ENCODE measurements around the gene PRKAG1.

PRKAG1 gene

DNA sequence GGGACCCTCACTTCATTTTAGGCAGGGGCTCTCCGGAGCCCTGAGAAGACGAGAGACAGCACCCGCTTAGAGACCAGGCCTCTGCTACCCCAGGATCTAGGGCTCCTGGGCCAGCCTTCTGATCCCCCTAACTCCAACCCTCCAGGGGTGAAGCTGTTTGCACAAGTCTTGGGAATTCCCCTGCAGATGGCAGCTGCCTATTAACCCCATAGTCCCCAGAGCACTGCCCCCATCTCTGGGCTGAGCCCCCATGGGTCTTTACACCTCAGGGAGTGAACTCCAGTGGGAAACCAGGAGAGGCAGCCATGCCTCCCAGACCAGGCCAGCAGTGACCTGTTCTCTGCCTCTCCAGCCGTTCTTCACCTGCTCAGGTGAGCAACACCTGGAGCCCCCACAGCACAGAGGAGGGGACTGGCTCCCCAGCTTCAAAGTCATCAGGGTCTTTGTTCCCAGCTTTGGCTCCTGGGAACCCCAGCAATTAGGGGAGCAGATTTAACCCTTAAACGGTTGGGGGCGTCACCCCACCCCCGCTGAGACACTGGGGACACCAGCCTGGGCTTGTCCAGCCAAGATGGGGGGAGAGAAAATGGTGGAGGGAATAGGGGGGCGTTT lies 49.3 kb downstream of the PRKAG1 start:
- Histone ChIP-seq H3K9me3 (ENCODE audit: control insufficient read depth, insufficient read depth, low read length) (no peaks in the 10 kb centered on the region), H3K36me3 (ENCODE audit: insufficient read depth, low read length) (no peaks in the 10 kb centered on the region; the same call in 1 of the 2 replicates), H3K9ac (ENCODE audit: low read depth, low read length) (peak overlapping the region; percentile 36; the same call in 1 of the 2 replicates), H3K4me1 (ENCODE audit: insufficient read depth, low read length) (peaks cover 42% of the 10 kb centered on the region)

DNA sequence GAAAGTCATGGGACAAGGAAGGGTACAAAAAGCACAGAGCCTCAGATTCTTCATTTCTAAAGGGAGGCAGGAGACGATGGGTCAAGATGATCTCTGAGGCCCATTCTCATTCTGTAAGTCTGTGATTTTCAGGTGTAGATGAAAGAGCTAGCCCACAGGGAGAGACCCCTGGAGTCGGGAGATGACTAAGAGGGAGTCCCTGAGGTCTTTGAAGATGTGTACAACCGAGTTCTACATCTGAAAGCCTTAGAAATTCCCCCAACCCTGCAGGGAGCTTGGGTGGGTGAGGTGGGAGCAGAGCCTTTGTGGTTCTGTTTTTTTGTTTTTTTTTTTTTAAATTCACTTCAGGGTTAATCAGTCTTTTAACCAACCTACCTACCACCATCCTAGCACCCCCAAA lies 50.1 kb downstream of the PRKAG1 start:
- Histone ChIP-seq H3K36me3 (ENCODE audit: insufficient read depth, low read length) (no peaks in the 10 kb centered on the region; the same call in 1 of the 2 replicates), H3K4me1 (ENCODE audit: insufficient read depth, low read length) (peaks cover 43% of the 10 kb centered on the region), H3K9me3 (ENCODE audit: control insufficient read depth, insufficient read depth, low read length) (no peaks in the 10 kb centered on the region), H3K9ac (ENCODE audit: low read depth, low read length) (no peak overlapping the region)

DNA sequence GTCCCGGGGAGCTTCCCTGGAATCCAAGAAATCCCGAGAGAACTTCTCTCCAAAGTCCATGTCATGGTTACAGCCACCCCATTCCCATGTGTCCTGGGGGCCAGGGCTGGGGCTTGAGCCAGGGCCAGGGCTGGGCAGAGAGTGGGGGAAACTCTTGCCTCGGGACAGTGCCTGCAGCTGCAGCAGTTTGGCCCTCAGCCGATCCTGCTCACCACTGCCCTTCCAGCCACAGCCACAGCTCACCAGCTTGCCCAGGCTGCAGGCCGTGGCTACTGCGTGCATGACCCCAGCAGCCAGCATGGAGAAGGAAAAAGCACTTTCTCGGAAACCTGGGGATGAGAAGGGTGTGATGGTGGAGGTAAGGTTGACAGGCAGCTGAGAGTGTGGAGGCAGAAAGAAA lies 50.6 kb downstream of the PRKAG1 start:
- no peak overlapping the region for H3K9ac ChIP-seq (ENCODE audit: low read depth, low read length)
- no peaks in the 10 kb centered on the region for H3K9me3 ChIP-seq (ENCODE audit: control insufficient read depth, insufficient read depth, low read length)
- H3K4me1 ChIP-seq (ENCODE audit: insufficient read depth, low read length) = peaks cover 43% of the 10 kb centered on the region
- H3K36me3 ChIP-seq (ENCODE audit: insufficient read depth, low read length) = no peaks in the 10 kb centered on the region; the same call in 1 of the 2 replicates

DNA sequence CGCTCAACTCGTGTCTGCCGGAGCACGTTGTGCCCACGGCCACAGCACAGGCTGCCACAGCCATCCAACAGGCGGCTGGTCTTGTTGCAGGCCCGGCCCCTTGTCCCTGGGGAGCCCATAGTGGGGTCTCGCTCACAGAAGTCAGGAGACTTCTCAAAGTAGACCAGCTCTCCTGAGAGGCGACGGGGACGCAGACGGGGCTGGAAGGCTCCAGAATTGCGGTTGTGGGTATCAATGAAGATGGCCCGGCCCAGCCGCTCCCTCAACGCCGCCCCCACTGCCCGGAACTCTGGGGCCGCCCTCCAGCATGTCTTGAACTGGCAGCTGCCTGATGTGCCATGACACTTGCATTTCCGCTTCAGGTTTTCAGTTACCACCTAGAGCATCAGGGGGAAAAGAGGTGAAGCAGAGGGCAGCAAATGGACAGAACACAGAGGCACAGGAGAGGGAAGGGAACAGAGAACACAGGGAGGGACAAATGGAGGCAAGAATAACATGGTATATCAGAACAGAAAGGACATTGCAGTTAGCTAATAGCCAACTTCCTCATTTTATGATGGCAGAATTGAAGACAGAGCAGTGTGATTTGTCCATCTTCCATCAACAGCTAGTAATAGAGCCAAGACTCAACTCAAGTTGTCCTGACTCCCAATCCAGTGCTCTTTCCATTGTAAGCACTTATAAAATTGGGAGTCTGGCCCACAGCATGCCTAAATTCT lies 52.2 kb downstream of the PRKAG1 start:
- Histone ChIP-seq H3K9me3 (ENCODE audit: control insufficient read depth, insufficient read depth, low read length) (no peaks in the 10 kb centered on the region), H3K9ac (ENCODE audit: low read depth, low read length) (no peak overlapping the region), H3K36me3 (ENCODE audit: insufficient read depth, low read length) (no peaks in the 10 kb centered on the region; the same call in 1 of the 2 replicates), H3K4me1 (ENCODE audit: insufficient read depth, low read length) (peaks cover 44% of the 10 kb centered on the region)

DNA sequence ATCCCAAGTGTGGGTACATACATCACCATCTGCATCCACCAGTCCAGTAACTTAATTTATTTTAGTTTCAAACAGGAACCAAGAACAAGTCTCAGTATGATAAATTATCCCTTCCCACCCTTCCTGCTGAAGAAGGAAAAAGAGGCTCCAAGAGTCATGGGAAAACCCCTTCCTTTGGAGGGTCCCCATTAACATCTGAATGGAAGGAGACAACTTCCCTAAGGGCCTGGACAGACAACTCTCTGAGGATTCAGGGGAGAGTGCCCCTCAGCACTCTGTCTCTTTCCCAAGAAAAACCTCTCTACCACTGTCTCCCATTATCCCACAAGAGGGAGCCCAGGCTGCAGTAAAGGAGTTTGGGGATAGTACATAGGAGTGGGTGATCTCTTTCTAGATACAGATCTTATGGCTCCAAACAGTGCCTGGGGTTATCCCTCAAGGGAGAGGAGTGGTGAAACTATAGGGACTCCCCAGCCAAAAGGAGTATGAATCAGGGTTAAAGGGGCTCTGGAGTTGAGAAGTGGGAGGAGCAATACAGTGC lies 53.2 kb downstream of the PRKAG1 start:
- Histone ChIP-seq H3K4me1 (ENCODE audit: insufficient read depth, low read length) (peaks cover 48% of the 10 kb centered on the region), H3K9ac (ENCODE audit: low read depth, low read length) (no peak overlapping the region), H3K36me3 (ENCODE audit: insufficient read depth, low read length) (no peaks in the 10 kb centered on the region; the same call in 1 of the 2 replicates), H3K9me3 (ENCODE audit: control insufficient read depth, insufficient read depth, low read length) (no peaks in the 10 kb centered on the region)

DNA sequence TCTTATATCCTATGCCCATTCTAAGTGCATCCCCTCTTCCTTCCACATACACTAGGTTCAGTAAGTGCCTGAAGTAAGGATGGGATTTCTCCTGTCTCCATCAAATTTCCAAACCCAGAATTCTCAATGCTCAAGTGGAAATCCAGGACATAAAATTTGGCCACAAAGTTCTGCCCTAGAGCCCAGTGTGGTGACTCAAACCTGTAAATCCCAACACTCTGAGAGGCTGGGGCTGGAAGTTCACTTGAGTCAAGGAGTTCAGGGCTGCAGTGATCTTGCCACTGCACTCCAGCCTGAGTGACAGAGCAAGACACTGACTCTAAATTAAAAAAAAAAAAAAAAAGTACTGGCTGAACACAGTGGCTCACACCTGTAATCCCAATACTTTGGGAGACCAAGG lies 56.8 kb downstream of the PRKAG1 start:
- H3K36me3 ChIP-seq (ENCODE audit: insufficient read depth, low read length) = no peaks in the 10 kb centered on the region; the same call in 1 of the 2 replicates
- H3K4me1 ChIP-seq (ENCODE audit: insufficient read depth, low read length) = peaks cover 27% of the 10 kb centered on the region
- no peaks in the 10 kb centered on the region for H3K9me3 ChIP-seq (ENCODE audit: control insufficient read depth, insufficient read depth, low read length)
- H3K9ac ChIP-seq (ENCODE audit: low read depth, low read length) = no peak overlapping the region

DNA sequence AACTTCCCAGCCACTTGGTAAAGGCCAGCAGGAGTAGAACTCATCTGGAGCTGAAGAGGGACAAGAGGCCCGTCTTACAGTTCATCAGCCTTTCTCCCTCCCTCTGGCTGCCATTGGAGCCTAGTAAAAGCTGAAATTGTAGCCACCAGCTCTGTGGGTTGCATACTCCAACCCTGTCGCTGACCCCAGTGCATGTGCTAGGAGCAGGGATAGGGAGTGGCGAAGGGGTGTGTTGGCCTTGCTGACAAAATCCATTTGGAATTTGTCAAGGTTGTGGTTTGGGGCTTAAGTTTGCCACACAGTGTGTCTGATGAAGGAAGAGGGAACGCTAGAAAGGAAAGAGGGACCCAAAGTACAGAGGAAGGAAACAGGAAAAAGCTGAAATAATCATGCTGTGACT lies 57.2 kb downstream of the PRKAG1 start:
- Histone ChIP-seq H3K9ac (ENCODE audit: low read depth, low read length) (no peak overlapping the region), H3K4me1 (ENCODE audit: insufficient read depth, low read length) (peaks cover 23% of the 10 kb centered on the region), H3K9me3 (ENCODE audit: control insufficient read depth, insufficient read depth, low read length) (no peaks in the 10 kb centered on the region), H3K36me3 (ENCODE audit: insufficient read depth, low read length) (no peaks in the 10 kb centered on the region; the same call in 1 of the 2 replicates)

DNA sequence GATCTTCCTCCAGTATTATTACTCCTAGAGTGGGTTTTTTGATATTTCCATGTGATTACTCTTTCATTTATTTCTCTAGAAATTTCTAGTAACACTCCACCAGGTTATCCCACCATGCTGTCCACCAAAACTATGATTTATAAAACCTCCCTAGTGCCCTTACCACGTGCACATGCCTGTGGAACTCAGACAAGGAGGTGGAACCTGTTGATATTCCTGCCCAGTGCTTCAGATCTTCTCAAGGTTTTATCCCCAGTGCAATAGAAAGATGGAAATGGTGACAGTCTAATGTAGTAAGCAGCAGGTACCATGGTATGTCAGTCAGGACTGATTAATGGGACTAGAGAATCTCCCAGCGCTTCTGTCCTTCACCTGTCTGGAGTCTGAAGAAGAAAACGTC lies 57.7 kb downstream of the PRKAG1 start:
- Histone ChIP-seq H3K4me1 (ENCODE audit: insufficient read depth, low read length) (peaks cover 20% of the 10 kb centered on the region), H3K36me3 (ENCODE audit: insufficient read depth, low read length) (no peaks in the 10 kb centered on the region; the same call in 1 of the 2 replicates), H3K9me3 (ENCODE audit: control insufficient read depth, insufficient read depth, low read length) (no peaks in the 10 kb centered on the region), H3K9ac (ENCODE audit: low read depth, low read length) (no peak overlapping the region)

DNA sequence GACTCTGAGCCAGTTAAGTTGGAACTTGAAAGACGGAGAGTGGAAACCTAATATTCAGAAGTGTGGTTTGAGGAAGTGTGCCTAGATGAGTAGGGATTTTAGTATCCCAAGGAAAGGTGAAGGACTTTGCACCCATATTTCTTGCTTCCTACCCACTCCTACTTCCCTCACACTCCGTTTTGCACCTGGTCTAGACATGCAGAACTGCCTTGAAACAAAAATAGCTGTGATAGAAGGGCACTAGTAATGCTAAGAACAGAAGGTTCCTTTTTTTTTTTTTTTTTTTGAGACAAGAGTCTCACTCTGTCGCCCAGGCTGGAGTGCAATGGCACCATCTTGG lies 60.6 kb downstream of the PRKAG1 start:
- H3K9ac ChIP-seq (ENCODE audit: low read depth, low read length) = peak overlapping the region; percentile 95; the same call in 1 of the 2 replicates
- no peaks in the 10 kb centered on the region for H3K9me3 ChIP-seq (ENCODE audit: control insufficient read depth, insufficient read depth, low read length)
- H3K4me1 ChIP-seq (ENCODE audit: insufficient read depth, low read length) = peaks cover 13% of the 10 kb centered on the region
- peaks cover 7% of the 10 kb centered on the region for H3K36me3 ChIP-seq (ENCODE audit: insufficient read depth, low read length)

DNA sequence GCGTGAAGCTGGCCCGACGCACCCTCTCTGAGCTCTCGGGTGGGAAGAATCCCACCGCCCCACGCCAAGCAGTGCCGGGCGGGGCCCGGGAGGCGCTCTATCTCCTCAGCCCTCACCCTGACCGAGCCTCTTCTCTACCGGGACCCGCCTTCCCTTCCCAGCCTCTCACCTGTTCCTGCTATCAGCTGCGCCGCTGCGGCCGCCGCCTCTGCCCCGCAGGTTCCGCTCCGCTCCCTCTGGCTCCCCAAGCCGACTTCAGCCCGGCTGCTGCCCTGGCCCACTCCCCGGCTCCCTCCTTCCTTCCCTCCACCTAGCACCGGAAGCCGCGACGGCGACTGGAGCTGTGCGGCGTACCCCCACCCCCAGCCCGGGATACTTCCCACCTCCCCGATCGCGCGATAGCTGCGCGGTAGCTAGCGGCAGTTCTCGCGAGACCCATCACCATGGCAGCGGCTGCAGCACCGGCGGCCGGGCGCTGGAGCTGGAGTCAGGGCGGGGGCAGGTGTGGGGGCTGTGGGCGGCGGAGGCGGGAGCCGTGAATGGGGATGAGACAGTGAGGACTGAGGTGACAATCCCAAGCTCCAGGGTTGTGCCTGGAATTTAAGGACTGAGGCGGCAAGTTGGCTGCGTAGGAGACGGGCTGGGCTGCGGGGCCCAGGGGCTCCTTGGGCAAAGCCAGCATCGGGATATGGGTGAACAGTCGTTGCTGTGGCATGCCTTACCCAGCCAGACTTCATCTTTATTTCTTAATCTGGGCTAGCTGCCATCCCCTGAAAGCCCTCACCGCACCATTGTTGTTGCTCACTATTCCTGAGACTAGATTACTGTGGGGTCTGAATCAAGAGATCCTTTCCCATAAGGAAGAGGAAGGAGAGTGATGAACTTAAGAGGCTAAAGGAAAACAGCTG lies 61.2 kb downstream of the PRKAG1 start, which contains the start of gene ARF3:
ARF3 (minus strand) TSS at position 347 of the 908 bp plus-strand sequence. CDS start 16,392 bp downstream, outside the sequence.
- Histone ChIP-seq H3K36me3 (ENCODE audit: insufficient read depth, low read length) (peaks cover 9% of the 10 kb centered on the region), H3K9me3 (ENCODE audit: control insufficient read depth, insufficient read depth, low read length) (no peaks in the 10 kb centered on the region), H3K4me1 (ENCODE audit: insufficient read depth, low read length) (peaks cover 13% of the 10 kb centered on the region)

DNA sequence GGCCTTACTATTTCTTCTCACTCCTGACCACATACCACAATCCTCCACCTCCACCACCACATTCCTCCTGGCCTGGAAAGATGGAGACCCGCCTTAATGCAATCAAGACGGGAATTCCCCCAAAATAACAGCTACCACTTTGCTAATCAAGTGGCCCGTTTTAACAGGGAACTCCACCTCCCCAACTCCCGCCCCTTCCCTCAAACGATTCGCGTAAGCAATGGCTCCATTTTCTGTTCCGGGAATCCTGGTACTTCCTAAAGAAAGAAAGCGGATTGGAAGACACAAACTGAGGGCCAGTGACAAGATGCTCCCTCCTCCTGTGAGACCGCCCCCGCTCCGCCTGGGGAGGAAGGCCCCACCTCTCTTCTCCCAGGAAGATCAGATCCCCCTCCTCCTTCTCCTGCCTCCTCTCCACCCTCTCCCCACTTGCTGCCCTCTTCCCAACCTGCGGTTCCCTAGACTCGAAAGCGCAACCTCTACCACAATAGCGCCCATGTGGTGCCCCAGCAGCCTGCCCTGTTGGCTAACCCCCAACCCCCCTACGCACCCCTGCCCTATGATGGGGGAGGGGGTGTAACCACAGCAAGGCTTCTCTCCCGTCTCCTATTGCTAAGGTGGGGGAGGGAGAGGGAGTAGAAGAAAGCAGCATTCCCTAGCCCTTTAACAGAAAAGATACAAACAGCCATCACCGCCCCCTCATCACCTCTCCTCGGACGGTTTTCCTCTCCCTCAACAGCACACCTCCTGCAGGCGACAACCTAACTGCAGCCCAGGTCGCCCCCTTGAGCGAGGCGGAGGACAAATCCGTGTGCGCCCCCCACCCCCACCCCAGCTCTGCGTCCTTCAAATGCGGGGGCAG lies 62.1 kb downstream of the PRKAG1 start:
- peaks cover 13% of the 10 kb centered on the region for H3K4me1 ChIP-seq (ENCODE audit: insufficient read depth, low read length)
- no peaks in the 10 kb centered on the region for H3K9me3 ChIP-seq (ENCODE audit: control insufficient read depth, insufficient read depth, low read length)
- H3K36me3 ChIP-seq (ENCODE audit: insufficient read depth, low read length) = peaks cover 13% of the 10 kb centered on the region
- peak overlapping the region; percentile 95 for H3K9ac ChIP-seq (ENCODE audit: low read depth, low read length)

More for the DNA sequence above, 61.2 kb downstream of the PRKAG1 start, which contains the start of gene ARF3:
- H3K9ac ChIP-seq (ENCODE audit: low read depth, low read length) = peak within 1 kb of the TSS; percentile 95

DNA sequence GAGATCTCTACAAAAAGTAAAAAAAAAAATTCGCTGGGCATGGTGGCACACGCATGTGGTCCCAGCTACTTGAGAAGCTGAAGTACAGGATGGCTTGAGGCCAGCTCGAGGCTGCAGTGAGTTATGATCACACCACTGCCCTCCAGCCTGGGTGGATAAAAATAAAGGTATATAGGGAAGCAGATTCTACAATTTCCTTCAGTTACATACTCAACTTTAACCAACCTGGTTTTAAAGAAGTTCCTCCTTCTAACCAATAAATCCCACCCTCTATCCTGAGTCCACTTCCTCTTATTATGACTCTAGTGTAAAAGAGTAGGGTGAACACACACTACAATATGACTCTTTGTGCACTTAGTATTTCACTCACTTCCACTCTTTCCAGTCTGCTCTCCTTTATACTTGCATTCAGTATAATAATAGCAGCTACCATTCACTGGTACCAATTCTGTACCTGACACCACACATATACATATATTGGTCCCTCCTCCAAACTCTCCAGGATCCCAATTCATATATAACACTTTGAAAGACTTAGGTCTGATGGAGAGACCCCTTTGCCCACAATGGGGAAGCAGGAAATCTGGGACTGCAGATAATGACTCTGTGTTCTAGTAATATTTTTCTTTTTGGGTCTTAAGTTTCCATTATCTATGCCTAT lies 63.6 kb downstream of the PRKAG1 start:
- H3K9me3 ChIP-seq (ENCODE audit: control insufficient read depth, insufficient read depth, low read length) = no peaks in the 10 kb centered on the region
- 0 out of 2 replicates have a peak overlapping the region, but pooled peaks have one; percentile 95 for H3K9ac ChIP-seq (ENCODE audit: low read depth, low read length)
- peaks cover 8% of the 10 kb centered on the region for H3K4me1 ChIP-seq (ENCODE audit: insufficient read depth, low read length)
- peaks cover 13% of the 10 kb centered on the region for H3K36me3 ChIP-seq (ENCODE audit: insufficient read depth, low read length)

DNA sequence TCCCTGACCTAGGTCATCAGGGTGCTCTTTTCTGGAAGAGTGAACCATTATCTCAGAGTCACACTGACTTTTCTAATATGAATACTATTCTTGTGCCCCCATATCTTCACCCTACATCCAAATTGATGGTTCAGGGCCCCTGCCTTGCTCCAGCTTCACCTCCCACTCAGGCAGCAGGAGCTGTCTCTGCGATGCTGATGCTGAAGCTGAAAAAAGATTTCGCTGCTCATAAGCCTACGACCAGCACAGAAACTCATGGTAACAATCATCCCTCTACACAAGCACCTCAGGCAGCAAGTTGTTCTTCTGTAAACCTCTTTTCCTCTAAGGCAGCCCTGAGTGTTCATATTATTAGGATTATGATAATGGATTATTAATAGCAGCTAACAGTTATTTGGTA lies 64.5 kb downstream of the PRKAG1 start:
- peaks cover 8% of the 10 kb centered on the region for H3K4me1 ChIP-seq (ENCODE audit: insufficient read depth, low read length)
- peaks cover 13% of the 10 kb centered on the region for H3K36me3 ChIP-seq (ENCODE audit: insufficient read depth, low read length)
- H3K9me3 ChIP-seq (ENCODE audit: control insufficient read depth, insufficient read depth, low read length) = no peaks in the 10 kb centered on the region
- H3K9ac ChIP-seq (ENCODE audit: low read depth, low read length) = no peak overlapping the region

Measured in ES-I3 (cell line).